Measurements from ENCODE around the gene LRCH1. TPM values are rescaled to one million over a fixed set of nuclear protein-coding genes. Genes with fewer than 3 reads are reported as not detected.

LRCH1 gene
- total and polyA plus RNA-seq, 2 donors from 2014 or later = 10.2 to 39.0 TPM

GRCh38 chr13:46738766-46739165 is 185.8 kb downstream of the LRCH1 start:
- H3K4me3 ChIP-seq (ENCODE audit: low read length in 3 of 3) = no peak overlapping the region
- H3K36me3 ChIP-seq (ENCODE audit: control insufficient read depth in 2 of 3, insufficient read depth in 3 of 3, low read length in 3 of 3) = peaks cover 2 to 38% (median 23%) of the 10 kb centered on the region in 3 donors
- H3K27ac ChIP-seq (ENCODE audit: low read depth in 2 of 2, low read length in 2 of 2) = no peak overlapping the region
- no peak for DNase-seq
- H3K9ac ChIP-seq (ENCODE audit: low read length in 3 of 3) = no peak overlapping the region
- no peak for TF ChIP-seq CTCF (IDR thresholded peaks at IDR 0.05; ENCODE audit: borderline replicate concordance, extremely low read depth, insufficient read depth)
- FAIRE-seq = no peak
- intact Hi-C loops (cut with DNase I) = no loop called here
- no peaks in the 10 kb centered on the region for H3K9me3 ChIP-seq (ENCODE audit: control insufficient read depth in 2 of 3, insufficient read depth in 1 of 3, low read length in 3 of 3)
- H3K4me1 ChIP-seq (ENCODE audit: control insufficient read depth in 2 of 3, insufficient read depth in 2 of 3, low read depth in 1 of 3, low read length in 3 of 3) = no peaks in the 10 kb centered on the region
- no peaks in the 10 kb centered on the region for H3K27me3 ChIP-seq (ENCODE audit: control insufficient read depth, insufficient read depth, low read length)

DNA sequence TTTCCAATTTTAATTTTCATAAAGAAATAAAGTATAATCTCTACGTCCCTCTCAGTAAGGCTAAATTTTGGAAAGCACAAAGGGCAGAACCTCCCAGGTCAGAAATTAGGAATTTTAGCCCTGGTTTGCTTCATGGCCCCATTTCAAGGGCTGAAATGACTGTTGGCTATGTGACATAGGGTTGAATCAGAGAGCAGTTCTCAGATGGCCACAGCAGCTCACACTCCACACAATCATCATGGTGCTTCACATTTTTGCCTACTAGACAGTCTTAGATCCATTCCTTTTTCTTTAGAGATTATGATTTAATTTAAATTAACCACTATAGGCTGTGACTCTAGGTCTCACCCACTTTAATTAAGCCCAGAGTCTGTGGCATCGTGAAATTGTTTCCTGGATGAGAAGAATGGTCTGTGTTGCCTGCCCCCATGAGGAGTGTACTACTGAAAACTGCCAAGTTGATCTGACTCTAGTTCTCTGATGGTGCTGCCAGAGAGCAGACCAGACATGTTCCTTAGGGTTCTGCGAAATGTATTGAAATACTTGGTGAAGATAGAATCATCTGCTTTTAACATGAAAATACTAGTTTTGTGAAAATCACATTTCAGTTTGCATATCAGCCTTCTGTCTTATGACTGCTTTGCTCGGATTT is 186.6 kb downstream of the LRCH1 start:
- Histone ChIP-seq H3K27ac (ENCODE audit: low read depth in 2 of 2, low read length in 2 of 2) (no peak overlapping the region), H3K36me3 (ENCODE audit: control insufficient read depth in 2 of 3, insufficient read depth in 3 of 3, low read length in 3 of 3) (peaks cover 2 to 40% (median 23%) of the 10 kb centered on the region in 3 donors), H3K9me3 (ENCODE audit: control insufficient read depth in 2 of 3, insufficient read depth in 1 of 3, low read length in 3 of 3) (no peaks in the 10 kb centered on the region), H3K9ac (ENCODE audit: low read length in 3 of 3) (no peak overlapping the region), H3K4me3 (ENCODE audit: low read length in 3 of 3) (no peak overlapping the region), H3K4me1 (ENCODE audit: control insufficient read depth in 2 of 3, insufficient read depth in 2 of 3, low read depth in 1 of 3, low read length in 3 of 3) (no peaks in the 10 kb centered on the region), H3K27me3 (ENCODE audit: control insufficient read depth, insufficient read depth, low read length) (no peaks in the 10 kb centered on the region)
- FAIRE-seq = no peak
- no peak for DNase-seq
- intact Hi-C loops (cut with DNase I) = no loop called here
- no peak for TF ChIP-seq CTCF (IDR thresholded peaks at IDR 0.05; ENCODE audit: borderline replicate concordance, extremely low read depth, insufficient read depth)

DNA sequence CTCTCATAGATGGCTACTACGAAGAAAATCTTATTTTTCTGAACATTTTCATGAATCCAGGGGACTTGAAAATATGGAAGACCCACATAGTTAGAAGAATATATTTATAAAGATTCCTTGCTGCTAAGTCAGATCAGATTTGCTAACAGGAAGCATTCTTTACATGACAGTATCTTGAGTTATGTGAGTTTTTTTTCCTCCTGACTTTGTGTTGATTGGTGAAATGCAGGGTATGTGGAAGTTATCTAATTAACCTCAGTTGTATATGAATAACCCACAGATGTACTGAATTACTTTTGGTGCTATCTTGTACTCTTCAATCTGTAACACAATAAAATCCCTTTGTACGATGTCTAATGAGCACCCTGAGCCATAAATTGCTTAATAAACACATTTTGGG is 190.2 kb downstream of the LRCH1 start:
- FAIRE-seq = no peak
- Histone ChIP-seq H3K9ac (ENCODE audit: low read length in 3 of 3) (no peak overlapping the region), H3K36me3 (ENCODE audit: control insufficient read depth in 2 of 3, insufficient read depth in 3 of 3, low read length in 3 of 3) (peaks cover 2 to 49% (median 29%) of the 10 kb centered on the region in 3 donors), H3K27me3 (ENCODE audit: control insufficient read depth, insufficient read depth, low read length) (no peaks in the 10 kb centered on the region), H3K4me3 (ENCODE audit: low read length in 3 of 3) (no peak overlapping the region), H3K27ac (ENCODE audit: low read depth in 2 of 2, low read length in 2 of 2) (no peak overlapping the region), H3K9me3 (ENCODE audit: control insufficient read depth in 2 of 3, insufficient read depth in 1 of 3, low read length in 3 of 3) (no peaks in the 10 kb centered on the region), H3K4me1 (ENCODE audit: control insufficient read depth in 2 of 3, insufficient read depth in 2 of 3, low read depth in 1 of 3, low read length in 3 of 3) (no peaks in the 10 kb centered on the region)
- no peak for DNase-seq
- no peak for TF ChIP-seq CTCF (IDR thresholded peaks at IDR 0.05; ENCODE audit: borderline replicate concordance, extremely low read depth, insufficient read depth)
- intact Hi-C loops (cut with DNase I) = no loop called here

DNA sequence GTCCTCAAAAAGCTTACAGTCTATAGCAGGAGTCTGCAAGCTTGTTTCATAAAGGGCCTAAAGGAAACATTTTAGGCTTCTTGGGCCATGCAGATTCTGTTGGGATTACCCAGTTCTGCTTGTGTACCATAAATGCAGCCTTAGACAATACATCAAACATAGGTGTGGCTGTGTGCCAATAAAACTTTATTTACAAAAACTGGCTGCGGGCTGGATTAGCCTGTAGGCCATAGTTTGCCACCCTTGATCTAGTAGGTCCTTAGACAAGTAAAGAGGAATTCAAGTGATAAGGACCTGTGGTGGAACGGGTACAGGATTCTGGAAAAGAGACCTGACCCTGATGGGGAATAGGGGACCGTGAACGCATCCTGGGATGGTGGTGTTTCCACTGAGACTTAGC is 192.1 kb downstream of the LRCH1 start:
- Histone ChIP-seq H3K36me3 (ENCODE audit: control insufficient read depth in 2 of 3, insufficient read depth in 3 of 3, low read length in 3 of 3) (peaks cover 7 to 48% (median 33%) of the 10 kb centered on the region in 3 donors), H3K27me3 (ENCODE audit: control insufficient read depth, insufficient read depth, low read length) (no peaks in the 10 kb centered on the region), H3K4me3 (ENCODE audit: low read length in 3 of 3) (no peak overlapping the region), H3K4me1 (ENCODE audit: control insufficient read depth in 2 of 3, insufficient read depth in 2 of 3, low read depth in 1 of 3, low read length in 3 of 3) (no peaks in the 10 kb centered on the region), H3K27ac (ENCODE audit: low read depth in 2 of 2, low read length in 2 of 2) (no peak overlapping the region), H3K9ac (ENCODE audit: low read length in 3 of 3) (no peak overlapping the region), H3K9me3 (ENCODE audit: control insufficient read depth in 2 of 3, insufficient read depth in 1 of 3, low read length in 3 of 3) (no peaks in the 10 kb centered on the region)
- FAIRE-seq (no peak), DNase-seq (no peak)
- no peak for TF ChIP-seq CTCF (IDR thresholded peaks at IDR 0.05; ENCODE audit: borderline replicate concordance, extremely low read depth, insufficient read depth)
- intact Hi-C loops (cut with DNase I) = no loop called here

All from kidney (tissue), 14 donors.